ENCODE data around the gene MLLT3. TPM values are rescaled to one million over a fixed set of nuclear protein-coding genes. Genes with fewer than 3 reads are reported as not detected.

The MLLT3 gene
- total RNA-seq, 1 donor from 2014 or later, result 39.1 TPM

- H3K9me3 ChIP-seq (ENCODE audit: low read depth), result no peaks in the 10 kb centered on the region
- Mint-ChIP-seq H3K36me3 (no peaks in the 10 kb centered on the region), H3K9me3 (peaks cover 1% of the 10 kb centered on the region), H3K4me3 (no peak overlapping the region), H3K4me1 (peaks cover 11% of the 10 kb centered on the region), H3K27ac (no peak overlapping the region), H3K27me3 (ENCODE audit: insufficient read depth, low read depth) (no peaks in the 10 kb centered on the region)
- no peaks in the 10 kb centered on the region for H3F3A ChIP-seq (ENCODE audit: low read depth)
- no peaks in the 10 kb centered on the region for H3K27me3 ChIP-seq
- no peaks in the 10 kb centered on the region for H3K36me3 ChIP-seq
- no peaks in the 10 kb centered on the region for H3K79me2 ChIP-seq (ENCODE audit: low read depth)
- no peak overlapping the region for H3K9ac ChIP-seq
- no peak overlapping the region for H3K4me3 ChIP-seq
- TF ChIP-seq CTCF (IDR thresholded peaks at IDR 0.05) (no peak), EZH2 (IDR thresholded peaks at IDR 0.05) (no peak), EZH2phosphoT487 (IDR thresholded peaks at IDR 0.05) (no peak)
- no peaks in the 10 kb centered on the region for H3K4me1 ChIP-seq
- H4K20me1 ChIP-seq (ENCODE audit: low read depth), result no peaks in the 10 kb centered on the region
- no peak overlapping the region for H3K4me2 ChIP-seq
- H3K27ac ChIP-seq, result no peak overlapping the region
- no peak for DNase-seq (ENCODE audit: low spot score)
- H2AFZ ChIP-seq (replicated peaks), result no peak overlapping the region
Measured at GRCh38 chr9:20326516-20326915, 295.8 kb downstream of the MLLT3 start.

- no peak for TF ChIP-seq EZH2phosphoT487 (IDR thresholded peaks at IDR 0.05)
- no peak overlapping the region for H3K27ac Mint-ChIP-seq
- no peak overlapping the region for H3K4me3 ChIP-seq
- no peak overlapping the region for H2AFZ ChIP-seq (replicated peaks)
- peaks cover 12% of the 10 kb centered on the region for H3K4me1 ChIP-seq
- no peaks in the 10 kb centered on the region for H3K27me3 ChIP-seq
- no peak overlapping the region for H3K4me3 Mint-ChIP-seq
- H3K36me3 Mint-ChIP-seq, result no peaks in the 10 kb centered on the region
- no peaks in the 10 kb centered on the region for H3K9me3 ChIP-seq (ENCODE audit: low read depth)
- DNase-seq (ENCODE audit: low spot score), result no peak
- H3K27ac ChIP-seq, result no peak overlapping the region
- H3K27me3 Mint-ChIP-seq (ENCODE audit: insufficient read depth, low read depth), result no peaks in the 10 kb centered on the region
- H3K79me2 ChIP-seq (ENCODE audit: low read depth), result no peaks in the 10 kb centered on the region
- no peak overlapping the region for H3K4me2 ChIP-seq
- H3K36me3 ChIP-seq, result no peaks in the 10 kb centered on the region
- peaks cover 26% of the 10 kb centered on the region for H3K4me1 Mint-ChIP-seq
- no peaks in the 10 kb centered on the region for H3F3A ChIP-seq (ENCODE audit: low read depth)
- peaks cover 1% of the 10 kb centered on the region for H3K9me3 Mint-ChIP-seq
- H3K9ac ChIP-seq, result no peak overlapping the region
- H4K20me1 ChIP-seq (ENCODE audit: low read depth), result no peaks in the 10 kb centered on the region
Measured at GRCh38 chr9:20325008-20325407, 297.3 kb downstream of the MLLT3 start.

- H3K27me3 ChIP-seq, result no peaks in the 10 kb centered on the region
- Mint-ChIP-seq H3K27me3 (ENCODE audit: insufficient read depth, low read depth) (no peaks in the 10 kb centered on the region), H3K36me3 (no peaks in the 10 kb centered on the region), H3K27ac (peak overlapping the region; percentile 36), H3K4me1 (peaks cover 33% of the 10 kb centered on the region), H3K4me3 (no peak overlapping the region), H3K9me3 (peaks cover 5% of the 10 kb centered on the region)
- H2AFZ ChIP-seq (replicated peaks), result no peak overlapping the region
- H3K9ac ChIP-seq, result no peak overlapping the region
- no peaks in the 10 kb centered on the region for H3F3A ChIP-seq (ENCODE audit: low read depth)
- no peaks in the 10 kb centered on the region for H4K20me1 ChIP-seq (ENCODE audit: low read depth)
- peaks cover 19% of the 10 kb centered on the region for H3K4me1 ChIP-seq
- TF ChIP-seq EZH2phosphoT487 (IDR thresholded peaks at IDR 0.05), result no peak
- TF ChIP-seq EZH2 (IDR thresholded peaks at IDR 0.05), result no peak
- no peak for TF ChIP-seq CTCF (IDR thresholded peaks at IDR 0.05)
- H3K4me3 ChIP-seq, result no peak overlapping the region
- no peaks in the 10 kb centered on the region for H3K9me3 ChIP-seq (ENCODE audit: low read depth)
- DNase-seq (ENCODE audit: low spot score), result no peak
- H3K27ac ChIP-seq, result no peak overlapping the region
- no peak overlapping the region for H3K4me2 ChIP-seq
- no peaks in the 10 kb centered on the region for H3K36me3 ChIP-seq
- H3K79me2 ChIP-seq (ENCODE audit: low read depth), result no peaks in the 10 kb centered on the region
Measured at GRCh38 chr9:20322212-20322611, 300.1 kb downstream of the MLLT3 start.

GRCh38 chr9:20321423-20322082 lies 300.7 kb downstream of the MLLT3 start:
- no peaks in the 10 kb centered on the region for H4K20me1 ChIP-seq (ENCODE audit: low read depth)
- no peaks in the 10 kb centered on the region for H3K27me3 ChIP-seq
- no peaks in the 10 kb centered on the region for H3K36me3 ChIP-seq
- H3K9ac ChIP-seq, result no peak overlapping the region
- H3K27ac ChIP-seq, result no peak overlapping the region
- Mint-ChIP-seq H3K4me1 (peaks cover 33% of the 10 kb centered on the region), H3K4me3 (no peak overlapping the region), H3K9me3 (peaks cover 3% of the 10 kb centered on the region), H3K27ac (peak overlapping the region; percentile 14), H3K36me3 (no peaks in the 10 kb centered on the region), H3K27me3 (ENCODE audit: insufficient read depth, low read depth) (no peaks in the 10 kb centered on the region)
- H3K9me3 ChIP-seq (ENCODE audit: low read depth), result no peaks in the 10 kb centered on the region
- no peak for DNase-seq (ENCODE audit: low spot score)
- peaks cover 19% of the 10 kb centered on the region for H3K4me1 ChIP-seq
- TF ChIP-seq EZH2phosphoT487 (IDR thresholded peaks at IDR 0.05), result no peak
- TF ChIP-seq CTCF (IDR thresholded peaks at IDR 0.05), result no peak
- TF ChIP-seq EZH2 (IDR thresholded peaks at IDR 0.05), result no peak
- no peak overlapping the region for H3K4me2 ChIP-seq
- no peak overlapping the region for H3K4me3 ChIP-seq
- no peak overlapping the region for H2AFZ ChIP-seq (replicated peaks)
- no peaks in the 10 kb centered on the region for H3F3A ChIP-seq (ENCODE audit: low read depth)
- no peaks in the 10 kb centered on the region for H3K79me2 ChIP-seq (ENCODE audit: low read depth)
